A673 (cell line): Measurements from ENCODE around the gene CNOT4.

Source experiments
- CTCF ChIP-seq: fragments of 300-800, 200-600 bp; sonication (generic); conservative IDR thresholded peaks from 2 replicates; pipeline ENCODE4 v1.5.1; 2017; ENCODE audit warnings: low read depth, mild to moderate bottlenecking, antibody characterized with exemption, low read length, moderate library complexity, mixed read lengths
- EZH2 ChIP-seq: fragments of 200-600 bp; sonication (generic); IDR thresholded peaks from 2 replicates; pipeline ENCODE4 v1.6.1; 2017; ENCODE audit warnings: borderline replicate concordance, low read depth, mild to moderate bottlenecking, mixed read lengths, antibody characterized with exemption, low read length; ENCODE audit not compliant: poor library complexity, severe bottlenecking

GRCh38 chr7:135427166-135427565, 82.7 kb downstream of the CNOT4 start:
- TF ChIP-seq CTCF = no peak
- TF ChIP-seq EZH2 = no peak
